ENCODE results near the gene KMT2E.

KMT2E gene

GRCh38 chr7:105057472-105057871, 43.5 kb downstream of the KMT2E start:
- no peak for DNase-seq
- H3K4me3 ChIP-seq (ENCODE audit: low read depth, low read length) = no peak overlapping the region
- H3K36me3 ChIP-seq = peaks cover 31% of the 10 kb centered on the region

GRCh38 chr7:105060437-105060836, 46.4 kb downstream of the KMT2E start:
- DNase-seq = no peak
- H3K27me3 ChIP-seq (ENCODE audit: insufficient read depth, low read depth, severe bottlenecking) = no peaks in the 10 kb centered on the region
- H3K27ac ChIP-seq = no peak overlapping the region
- peaks cover 41% of the 10 kb centered on the region for H3K36me3 ChIP-seq
- no peaks in the 10 kb centered on the region for H3K9me3 ChIP-seq (ENCODE audit: severe bottlenecking)
- H3K4me3 ChIP-seq (ENCODE audit: low read depth, low read length) = no peak overlapping the region
- TF ChIP-seq CTCF (IDR thresholded peaks at IDR 0.05; ENCODE audit: low read depth, low read length) = no peak

More at GRCh38 chr7:105057472-105057871, 43.5 kb downstream of the KMT2E start:
- no peak for TF ChIP-seq CTCF (IDR thresholded peaks at IDR 0.05; ENCODE audit: low read depth, low read length)
- no peaks in the 10 kb centered on the region for H3K27me3 ChIP-seq (ENCODE audit: insufficient read depth, low read depth, severe bottlenecking)
- no peaks in the 10 kb centered on the region for H3K9me3 ChIP-seq (ENCODE audit: severe bottlenecking)
- no peak overlapping the region for H3K27ac ChIP-seq

GRCh38 chr7:105060923-105061322, 46.9 kb downstream of the KMT2E start:
- Histone ChIP-seq H3K36me3 (peaks cover 43% of the 10 kb centered on the region), H3K9me3 (ENCODE audit: severe bottlenecking) (no peaks in the 10 kb centered on the region), H3K27ac (no peak overlapping the region), H3K27me3 (ENCODE audit: insufficient read depth, low read depth, severe bottlenecking) (no peaks in the 10 kb centered on the region), H3K4me3 (ENCODE audit: low read depth, low read length) (no peak overlapping the region)
- DNase-seq = no peak
- no peak for TF ChIP-seq CTCF (IDR thresholded peaks at IDR 0.05; ENCODE audit: low read depth, low read length)

- no peaks in the 10 kb centered on the region for H3K27me3 ChIP-seq (ENCODE audit: insufficient read depth, low read depth, severe bottlenecking)
- no peak overlapping the region for H3K27ac ChIP-seq
- no peak overlapping the region for H3K4me3 ChIP-seq (ENCODE audit: low read depth, low read length)
- H3K36me3 ChIP-seq = peaks cover 65% of the 10 kb centered on the region
- DNase-seq = no peak
- TF ChIP-seq CTCF (IDR thresholded peaks at IDR 0.05; ENCODE audit: low read depth, low read length) = no peak
- no peaks in the 10 kb centered on the region for H3K9me3 ChIP-seq (ENCODE audit: severe bottlenecking)
Measured at GRCh38 chr7:105065104-105065503, 51.1 kb downstream of the KMT2E start.

- no peak for TF ChIP-seq CTCF (IDR thresholded peaks at IDR 0.05; ENCODE audit: low read depth, low read length)
- Histone ChIP-seq H3K27ac (no peak overlapping the region), H3K27me3 (ENCODE audit: insufficient read depth, low read depth, severe bottlenecking) (no peaks in the 10 kb centered on the region), H3K9me3 (ENCODE audit: severe bottlenecking) (no peaks in the 10 kb centered on the region), H3K36me3 (peaks cover 78% of the 10 kb centered on the region), H3K4me3 (ENCODE audit: low read depth, low read length) (no peak overlapping the region)
- no peak for DNase-seq
Measured at GRCh38 chr7:105067691-105068090, 53.7 kb downstream of the KMT2E start.

GRCh38 chr7:105068886-105069285, 54.9 kb downstream of the KMT2E start:
- TF ChIP-seq CTCF (IDR thresholded peaks at IDR 0.05; ENCODE audit: low read depth, low read length) = no peak
- H3K36me3 ChIP-seq = peaks cover 77% of the 10 kb centered on the region
- H3K9me3 ChIP-seq (ENCODE audit: severe bottlenecking) = no peaks in the 10 kb centered on the region

More at GRCh38 chr7:105068886-105069285, 54.9 kb downstream of the KMT2E start:
- Histone ChIP-seq H3K4me3 (ENCODE audit: low read depth, low read length) (no peak overlapping the region), H3K27ac (no peak overlapping the region), H3K27me3 (ENCODE audit: insufficient read depth, low read depth, severe bottlenecking) (no peaks in the 10 kb centered on the region)
- no peak for DNase-seq
